Activated CD4-positive, alpha-beta T cell treated with anti-CD3 and anti-CD28 coated beads for 36 hours (primary cell): ENCODE data around the gene MSH3. TPM values are rescaled to one million over a fixed set of nuclear protein-coding genes. Genes with fewer than 3 reads are reported as not detected.
"Not testable (repeated sequence)": the region's sequence is repeated elsewhere in the genome, so short reads cannot be mapped to it uniquely, and the experiment has no call there.

Experiments used
- ATAC-seq: fragments of 200-7000 bp; cut with Tn5 transposase; one replicate; pipeline ENCODE4 v1.10.0; 2021; ENCODE audit warnings: mild to moderate bottlenecking, moderate library complexity
- CTCF ChIA-PET: fragments of 350-600 bp; sonication (Branson Sonifier 250); formaldehyde crosslinking; loops from one replicate; lab custom pipeline; 2021; ENCODE audit warnings: antibody characterized with exemption; lab: Charles Lee
- POLR2A ChIA-PET: fragments of 350-600 bp; sonication (Branson Sonifier 250); formaldehyde crosslinking; loops from one replicate; lab custom pipeline; 2021; ENCODE audit warnings: antibody characterized with exemption, inconsistent platforms; lab: Charles Lee
- DNase-seq: peaks from one replicate; pipeline ENCODE4 v3.0.0-alpha.2; 2020
- H3K27ac Mint-ChIP-seq: one replicate; pipeline ENCODE4 v1.8.0; 2021; ENCODE audit warnings: mixed read lengths
- H3K27me3 Mint-ChIP-seq: one replicate; pipeline ENCODE4 v1.8.0; 2021; ENCODE audit warnings: mixed read lengths
- H3K36me3 Mint-ChIP-seq: one replicate; pipeline ENCODE4 v1.8.0; 2021; ENCODE audit warnings: low read depth, mixed read lengths
- H3K4me1 Mint-ChIP-seq: one replicate; pipeline ENCODE4 v1.8.0; 2021; ENCODE audit warnings: mixed read lengths
- H3K4me3 Mint-ChIP-seq: one replicate; pipeline ENCODE4 v1.8.0; 2021; ENCODE audit warnings: mild to moderate bottlenecking, moderate library complexity, mixed read lengths
- H3K9me3 Mint-ChIP-seq: one replicate; pipeline ENCODE4 v1.8.0; 2021; ENCODE audit warnings: low read depth, mixed read lengths
- intact Hi-C, 2 experiments: fragments of 100-400 bp; cut with DNase I in 1 of 2; cut with micrococcal nuclease in 1 of 2; formaldehyde crosslinking; loops; one replicate each; pipeline versions ENCODE4 v1.14.2 to v1.15.1; 2022 to 2024; cut with DNase I, micrococcal nuclease
- total RNA-seq, 2 experiments: library from RNA; stranded (reverse); gene quantifications; one replicate each; pipeline ENCODE4 v1.2.3, GENCODE V29; 2021

The MSH3 gene
- total RNA-seq, 2 experiments from 2014 or later, result 25.6 to 27.1 TPM

- H3K4me3 Mint-ChIP-seq, result peak overlapping the region; percentile 94
- intact Hi-C loops, result loop anchor here (5.0 to 10.0 kb wide), 7 partner anchors 169 to 1618 kb away; partner anchors contain the start of genes ATG10 (in 1 of the 2), FAM151B (in 1 of the 2), RPS23 (in 1 of the 2) and TENT2 (in 1 of the 2)
- peak overlapping the region; percentile 99 for H3K27ac Mint-ChIP-seq
- ChIA-PET POLR2A (interaction anchor here (0.7 kb wide), 1 partner anchor 520 kb away, joined by 3 read pairs; no protein-coding TSS in a partner anchor), CTCF (interaction anchor here (0.7 to 2.7 kb wide), 4 partner anchors 8 to 16 kb away, joined by 3 to 10 read pairs (median 7); no protein-coding TSS in a partner anchor)
- H3K36me3 Mint-ChIP-seq, result peaks cover 53% of the 10 kb centered on the region
- no peak for ATAC-seq
- peaks cover 32% of the 10 kb centered on the region for H3K4me1 Mint-ChIP-seq
- H3K9me3 Mint-ChIP-seq, result no peaks in the 10 kb centered on the region
- H3K27me3 Mint-ChIP-seq, result no peaks in the 10 kb centered on the region
- DNase-seq, result no peak
Measured at GRCh38 chr5:80656425-80656824, 2.0 kb downstream of the MSH3 start.

GRCh38 chr5:80659106-80659505 is 4.7 kb downstream of the MSH3 start:
- DNase-seq (no peak), ATAC-seq (no peak)
- intact Hi-C loops, result loop anchor here (5.0 to 10.0 kb wide), 7 partner anchors 172 to 1616 kb away; partner anchors contain the start of genes ATG10 (in 1 of the 2), FAM151B (in 1 of the 2), RPS23 (in 1 of the 2) and TENT2 (in 1 of the 2)
- H3K36me3 Mint-ChIP-seq, result peaks cover 63% of the 10 kb centered on the region
- H3K27me3 Mint-ChIP-seq, result no peaks in the 10 kb centered on the region
- H3K27ac Mint-ChIP-seq, result no peak overlapping the region
- ChIA-PET POLR2A (no interaction called here), CTCF (no interaction called here)
- no peaks in the 10 kb centered on the region for H3K9me3 Mint-ChIP-seq
- H3K4me1 Mint-ChIP-seq, result peaks cover 37% of the 10 kb centered on the region
- no peak overlapping the region for H3K4me3 Mint-ChIP-seq

- intact Hi-C loops, POLR2A ChIA-PET: not testable (repeated sequence)
Measured at GRCh38 chr5:80660661-80661060, 6.2 kb downstream of the MSH3 start.

GRCh38 chr5:80662108-80662507 is 7.7 kb downstream of the MSH3 start:
- H3K27ac Mint-ChIP-seq, result peak overlapping the region; percentile 31
- H3K36me3 Mint-ChIP-seq, result peaks cover 74% of the 10 kb centered on the region
- intact Hi-C loops, result no loop called here
- peaks cover 32% of the 10 kb centered on the region for H3K4me1 Mint-ChIP-seq
- ChIA-PET POLR2A (no interaction called here), CTCF (interaction anchor here (1.6 kb wide), 1 partner anchor 10 kb away, joined by 4 read pairs; no protein-coding TSS in a partner anchor)
- no peak overlapping the region for H3K4me3 Mint-ChIP-seq
- H3K9me3 Mint-ChIP-seq, result no peaks in the 10 kb centered on the region
- ATAC-seq (peak; percentile 84), DNase-seq (no peak)
- no peaks in the 10 kb centered on the region for H3K27me3 Mint-ChIP-seq

More at GRCh38 chr5:80660661-80661060, 6.2 kb downstream of the MSH3 start:
- peaks cover 40% of the 10 kb centered on the region for H3K4me1 Mint-ChIP-seq
- not testable (repeated sequence) for H3K27ac Mint-ChIP-seq, DNase-seq, H3K9me3 Mint-ChIP-seq, H3K4me3 Mint-ChIP-seq, ATAC-seq, H3K27me3 Mint-ChIP-seq
- CTCF ChIA-PET, result interaction anchor here (1.1 to 1.5 kb wide), 2 partner anchors 11 to 12 kb away, joined by 3 to 5 read pairs; no protein-coding TSS in a partner anchor
- H3K36me3 Mint-ChIP-seq, result peaks cover 74% of the 10 kb centered on the region

- ATAC-seq (no peak), DNase-seq (no peak)
- Mint-ChIP-seq H3K4me1 (peaks cover 26% of the 10 kb centered on the region), H3K27ac (no peak overlapping the region), H3K4me3 (no peak overlapping the region), H3K27me3 (no peaks in the 10 kb centered on the region), H3K9me3 (no peaks in the 10 kb centered on the region), H3K36me3 (peaks cover 58% of the 10 kb centered on the region)
- ChIA-PET CTCF (interaction anchor here (1.0 to 1.5 kb wide), 2 partner anchors 8 to 443 kb away, joined by 3 to 4 read pairs; no protein-coding TSS in a partner anchor), POLR2A (no interaction called here)
- intact Hi-C loops, result no loop called here
Measured at GRCh38 chr5:80665057-80665456, 10.6 kb downstream of the MSH3 start.

GRCh38 chr5:80667384-80667783 is 12.9 kb downstream of the MSH3 start:
- DNase-seq, result no peak

GRCh38 chr5:80668016-80668969 is 13.8 kb downstream of the MSH3 start:
- H3K36me3 Mint-ChIP-seq, result peaks cover 49% of the 10 kb centered on the region
- H3K4me1 Mint-ChIP-seq, result peaks cover 12% of the 10 kb centered on the region
- intact Hi-C loops, result no loop called here
- ChIA-PET POLR2A (interaction anchor here (1.4 kb wide), 1 partner anchor 34 kb away, joined by 8 read pairs; no protein-coding TSS in a partner anchor), CTCF (interaction anchor here (0.6 to 2.7 kb wide), 5 partner anchors 12 to 532 kb away, joined by 3 to 10 read pairs (median 4); partner anchors contain the start of genes DHFR and MSH3)
- H3K27ac Mint-ChIP-seq, result no peak overlapping the region
- H3K27me3 Mint-ChIP-seq, result no peaks in the 10 kb centered on the region
- peak; percentile 14 for DNase-seq
- peak; percentile 62 for ATAC-seq
- H3K9me3 Mint-ChIP-seq, result no peaks in the 10 kb centered on the region
- H3K4me3 Mint-ChIP-seq, result no peak overlapping the region

More at GRCh38 chr5:80667384-80667783, 12.9 kb downstream of the MSH3 start:
- H3K27ac Mint-ChIP-seq, result no peak overlapping the region
- POLR2A ChIA-PET, result no interaction called here
- peaks cover 53% of the 10 kb centered on the region for H3K36me3 Mint-ChIP-seq
- no peak overlapping the region for H3K4me3 Mint-ChIP-seq
- H3K9me3 Mint-ChIP-seq, result no peaks in the 10 kb centered on the region
- no peak for ATAC-seq
- H3K4me1 Mint-ChIP-seq, result peaks cover 14% of the 10 kb centered on the region
- H3K27me3 Mint-ChIP-seq, result no peaks in the 10 kb centered on the region
- CTCF ChIA-PET, result interaction anchor here (0.6 to 1.2 kb wide), 4 partner anchors 11 to 1885 kb away, joined by 3 to 4 read pairs (median 4); no protein-coding TSS in a partner anchor
- intact Hi-C loops, result no loop called here

- no peaks in the 10 kb centered on the region for H3K9me3 Mint-ChIP-seq
- POLR2A ChIA-PET, result no interaction called here
- intact Hi-C loops, result loop anchor here (1.0 to 5.0 kb wide), 4 partner anchors 191 to 325 kb away; partner anchors contain the start of gene ZFYVE16 (in 1 of the 2)
- H3K36me3 Mint-ChIP-seq, result peaks cover 35% of the 10 kb centered on the region
- no peaks in the 10 kb centered on the region for H3K27me3 Mint-ChIP-seq
- H3K4me1 Mint-ChIP-seq, result no peaks in the 10 kb centered on the region
- ATAC-seq, result peak; percentile 81
- CTCF ChIA-PET, result interaction anchor here (0.6 to 1.7 kb wide), 23 partner anchors 9 to 523 kb away, joined by 3 to 10 read pairs (median 4); partner anchors contain the start of genes DHFR, FAM151B and SERINC5
- no peak overlapping the region for H3K4me3 Mint-ChIP-seq
- DNase-seq, result peak; percentile 84
- H3K27ac Mint-ChIP-seq, result no peak overlapping the region
Measured at GRCh38 chr5:80672140-80672736, 17.8 kb downstream of the MSH3 start.

GRCh38 chr5:80676706-80677105 is 22.3 kb downstream of the MSH3 start:
- Mint-ChIP-seq H3K27me3 (no peaks in the 10 kb centered on the region), H3K4me3 (no peak overlapping the region), H3K4me1 (no peaks in the 10 kb centered on the region), H3K27ac (no peak overlapping the region), H3K9me3 (no peaks in the 10 kb centered on the region), H3K36me3 (peaks cover 29% of the 10 kb centered on the region)
- no peak for DNase-seq
- ChIA-PET POLR2A (no interaction called here), CTCF (no interaction called here)
- ATAC-seq, result no peak
- intact Hi-C loops, result no loop called here

- ATAC-seq, result no peak
- peaks cover 15% of the 10 kb centered on the region for H3K4me1 Mint-ChIP-seq
Measured at GRCh38 chr5:80686757-80687156, 32.3 kb downstream of the MSH3 start.

More at GRCh38 chr5:80686757-80687156, 32.3 kb downstream of the MSH3 start:
- no peak for DNase-seq
- Mint-ChIP-seq H3K27me3 (no peaks in the 10 kb centered on the region), H3K27ac (no peak overlapping the region), H3K9me3 (no peaks in the 10 kb centered on the region), H3K36me3 (peaks cover 26% of the 10 kb centered on the region), H3K4me3 (no peak overlapping the region)
- POLR2A ChIA-PET, result no interaction called here
- intact Hi-C loops, result loop anchor here (1.0 to 5.0 kb wide), 5 partner anchors 420 to 511 kb away; no protein-coding TSS in a partner anchor
- CTCF ChIA-PET, result interaction anchor here (0.6 to 1.4 kb wide), 4 partner anchors 14 to 507 kb away, joined by 3 to 12 read pairs (median 3); no protein-coding TSS in a partner anchor
